PFSK-1 (cell line): ENCODE data around the gene TOP3A.

Experiments
- POLR2AphosphoS5 ChIP-seq: IDR thresholded peaks from 2 replicates; pipeline ENCODE4 v1.6.1; 2012; ENCODE audit warnings: low read depth, mild to moderate bottlenecking, control low read depth, low read length, moderate library complexity
- REST ChIP-seq, 2 experiments: IDR thresholded peaks; 2 replicates each; pipeline versions ENCODE4 v1.6.1 to v1.8.0; 2011 to 2012; ENCODE audit warnings: low read depth in 2 of 2, low read length in 2 of 2, control low read depth in 1 of 2, inconsistent platforms in 1 of 2, mild to moderate bottlenecking in 1 of 2, moderate library complexity in 1 of 2; ENCODE audit not compliant: insufficient read depth in 1 of 2
- SIN3A ChIP-seq: IDR thresholded peaks from 2 replicates; pipeline ENCODE4 v1.6.1; 2012; ENCODE audit warnings: mild to moderate bottlenecking, low read length, moderate library complexity, borderline replicate concordance; ENCODE audit not compliant: insufficient read depth
- TAF1 ChIP-seq: IDR thresholded peaks from 2 replicates; pipeline ENCODE4 v1.6.1; 2012; ENCODE audit warnings: low read length, control low read depth, borderline replicate concordance; ENCODE audit not compliant: insufficient read depth

DNA sequence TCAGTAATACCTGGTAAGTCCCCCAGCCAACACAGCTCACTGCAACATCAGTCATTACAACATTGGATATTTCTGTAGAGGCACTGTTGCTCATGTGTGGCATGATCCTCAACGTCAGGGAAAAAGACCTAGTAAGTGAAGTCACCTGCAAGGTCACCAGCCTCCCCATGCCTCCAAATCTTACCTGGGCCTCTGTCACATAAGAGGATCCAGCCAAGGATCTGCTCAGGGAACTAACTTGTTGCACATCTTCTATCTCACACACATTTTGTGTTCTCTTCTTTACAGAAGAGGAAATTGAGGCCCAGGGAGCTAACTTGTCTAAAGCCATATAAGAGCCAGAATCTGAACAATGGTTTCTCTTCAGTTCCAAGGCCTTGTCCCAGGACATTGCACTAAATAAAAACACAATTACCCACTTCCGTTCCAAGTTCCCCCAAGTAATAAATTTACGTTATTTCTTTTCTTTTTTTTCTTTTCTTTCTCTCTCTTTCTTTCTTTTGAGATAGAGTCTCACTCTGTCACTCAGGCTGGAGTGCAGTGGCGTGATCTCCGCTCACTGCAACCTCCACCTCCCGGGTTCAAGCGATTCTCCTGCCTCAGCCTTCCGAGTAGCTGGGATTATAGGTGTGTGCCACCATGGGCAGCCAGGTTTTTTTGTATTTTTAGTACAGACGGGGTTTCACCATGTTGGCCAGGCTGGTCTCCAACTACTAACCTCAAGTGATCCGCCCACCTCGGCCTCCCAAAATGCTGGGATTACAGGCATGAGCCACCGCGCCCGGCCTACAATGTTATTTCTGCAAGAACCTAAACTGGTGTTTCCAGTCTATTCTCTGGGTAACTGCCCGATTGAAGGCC, 47.3 kb upstream of the TOP3A start:
- TF ChIP-seq TAF1 = no peak
- TF ChIP-seq REST (IDR thresholded peaks at IDR 0.05; ENCODE audit: insufficient read depth in 1 of 2, low read depth in 2 of 2, low read length in 2 of 2) = no peak
- TF ChIP-seq POLR2AphosphoS5 = no peak
- no peak for TF ChIP-seq SIN3A
